Kasumi-1 (cell line): ENCODE results near the gene INO80E.
"Not testable (repeated sequence)": the region's sequence is repeated elsewhere in the genome, so short reads cannot be mapped to it uniquely, and the experiment has no call there.

Experiments
- DNase-seq, 2 experiments: peaks; one replicate each; lab custom pipeline; 2025; lab: John Stamatoyannopoulos, UW

INO80E gene

DNA sequence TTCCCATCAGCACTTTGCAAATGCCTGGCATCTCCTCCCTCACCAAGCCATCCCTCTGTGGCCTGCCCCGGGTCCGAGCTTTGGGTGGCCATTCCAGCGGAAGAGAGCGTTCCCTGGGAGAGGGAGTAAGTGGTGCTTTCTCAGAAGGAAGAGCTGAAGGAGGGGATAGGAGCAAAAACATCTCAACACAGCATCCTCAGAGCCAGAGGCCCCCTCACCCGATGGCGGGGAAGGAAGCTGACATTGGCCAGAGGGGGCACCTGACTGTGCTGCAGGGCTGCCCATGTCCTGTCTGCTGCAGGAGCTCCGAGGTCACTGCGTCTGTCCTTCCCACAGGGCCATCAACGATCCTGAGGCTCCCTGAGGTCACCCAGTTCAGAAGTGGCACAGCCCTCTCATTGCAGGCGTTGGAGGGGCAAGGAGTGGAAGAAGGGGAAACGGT, 35.5 kb downstream of the INO80E start:
- DNase-seq: no peak

DNA sequence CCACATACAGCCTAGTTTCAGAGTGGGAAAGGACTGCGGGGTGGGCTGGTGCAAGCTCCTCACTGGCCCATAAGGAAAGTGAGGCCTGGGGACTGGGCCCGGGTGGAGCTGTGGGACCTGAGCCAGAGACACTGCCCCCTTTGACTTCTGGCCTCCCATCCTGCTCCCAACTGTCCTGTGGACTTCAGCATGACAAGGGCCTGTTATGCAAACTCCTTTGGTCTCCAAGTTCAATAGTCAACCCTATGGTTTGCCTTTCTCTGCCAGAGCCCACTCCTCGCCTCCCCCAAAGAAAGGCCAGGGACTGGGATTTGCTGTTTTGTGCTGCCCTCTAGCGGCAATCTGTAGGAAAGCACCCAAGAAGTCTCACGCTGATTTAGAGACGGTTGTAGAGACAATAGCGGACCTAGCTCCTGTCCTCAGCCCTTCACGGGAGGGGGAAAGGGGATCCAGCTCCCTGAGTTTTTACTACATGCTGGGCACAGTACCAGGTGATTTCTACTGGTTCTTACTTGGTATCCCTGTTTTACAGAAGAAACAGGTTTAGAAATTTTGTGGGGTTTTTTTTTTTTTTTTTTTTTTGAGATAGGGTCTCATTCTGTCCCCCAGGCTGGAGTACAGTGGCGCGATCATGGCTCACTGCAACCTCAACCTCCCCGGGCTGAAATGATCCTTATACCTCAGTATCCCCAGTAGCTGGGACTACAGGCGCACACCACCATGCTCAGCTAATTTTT, 36.2 kb downstream of the INO80E start:
- DNase-seq: peak; percentile 40 to 41

DNA sequence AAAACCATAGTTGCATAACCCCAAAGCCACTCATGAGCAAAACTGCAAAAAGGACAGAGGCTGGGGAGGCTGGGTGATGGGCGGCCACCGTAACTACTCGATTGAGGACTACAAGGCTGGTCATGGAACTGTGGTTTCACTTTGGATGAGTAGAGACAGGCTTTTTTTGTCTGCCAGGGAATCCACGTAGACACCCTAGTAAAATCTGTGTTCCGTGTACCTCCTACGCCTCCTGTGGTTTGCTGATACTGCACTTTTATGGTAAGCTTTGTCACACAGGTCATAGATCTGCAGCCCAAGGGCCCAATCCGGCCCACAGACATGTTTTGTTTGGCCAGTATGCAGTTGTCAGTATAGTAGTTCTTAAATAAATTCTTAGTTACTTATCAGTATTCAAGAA, 37.2 kb downstream of the INO80E start:
- DNase-seq: no peak

DNA sequence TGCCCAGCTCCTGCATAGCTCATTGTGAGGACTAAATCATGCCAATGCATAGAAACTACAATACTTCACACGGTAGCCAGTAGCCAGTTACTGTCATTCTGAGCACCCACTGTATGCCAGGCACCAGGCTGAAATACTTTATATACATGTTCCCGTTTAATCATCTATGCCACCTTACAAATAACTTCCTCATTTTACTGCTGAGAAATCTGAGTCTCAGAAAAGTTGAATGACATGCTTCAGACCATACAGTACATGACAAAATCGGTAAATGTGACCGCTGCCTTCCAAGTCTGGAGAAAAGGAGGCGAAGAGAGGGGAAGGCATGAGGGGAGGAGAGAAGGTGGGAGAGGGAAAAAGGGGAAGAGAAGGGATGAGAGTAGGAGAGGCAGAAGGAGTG, 44.2 kb downstream of the INO80E start:
- peak in 1 of 2 experiments; percentile 43 for DNase-seq

DNA sequence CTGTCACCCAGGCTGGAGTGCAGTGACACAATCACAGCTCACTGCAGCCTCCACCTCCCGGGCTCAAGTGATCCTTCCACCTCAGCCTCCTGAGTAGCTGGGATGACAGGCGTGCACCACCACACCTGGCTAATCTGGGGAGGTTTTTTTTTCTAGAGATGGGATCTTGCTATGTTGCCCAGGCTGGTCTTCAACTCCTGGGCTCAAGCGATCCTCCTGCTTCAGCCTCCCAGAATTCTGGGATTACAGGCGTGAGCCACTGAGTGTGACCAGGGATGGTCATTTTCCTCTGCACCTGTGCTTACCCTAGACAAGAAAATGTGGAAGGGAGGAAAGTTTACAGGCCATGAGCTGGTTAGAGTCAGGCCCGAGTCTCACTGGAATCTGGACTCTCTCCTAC, 44.6 kb downstream of the INO80E start:
- not testable (repeated sequence) for DNase-seq

DNA sequence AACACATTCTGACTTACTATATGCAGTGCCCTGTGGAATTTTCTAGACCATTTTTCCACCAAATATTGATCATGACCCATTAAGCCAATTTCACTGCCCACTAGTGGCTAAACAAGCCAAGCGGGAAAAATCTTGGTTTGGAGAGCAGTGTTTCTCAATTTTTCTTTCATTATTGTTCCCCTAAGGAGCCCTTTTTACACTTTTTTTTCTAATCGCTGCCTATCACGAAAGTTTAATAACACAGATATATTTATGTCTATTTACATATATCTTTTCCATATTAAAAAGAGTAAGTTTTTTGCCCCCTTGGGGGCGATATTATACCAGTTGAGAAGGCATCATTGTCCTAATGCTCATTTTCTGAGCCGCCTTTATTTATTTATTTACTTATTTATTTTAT, 45.8 kb downstream of the INO80E start:
- DNase-seq: peak in 1 of 2 experiments; percentile 10

DNA sequence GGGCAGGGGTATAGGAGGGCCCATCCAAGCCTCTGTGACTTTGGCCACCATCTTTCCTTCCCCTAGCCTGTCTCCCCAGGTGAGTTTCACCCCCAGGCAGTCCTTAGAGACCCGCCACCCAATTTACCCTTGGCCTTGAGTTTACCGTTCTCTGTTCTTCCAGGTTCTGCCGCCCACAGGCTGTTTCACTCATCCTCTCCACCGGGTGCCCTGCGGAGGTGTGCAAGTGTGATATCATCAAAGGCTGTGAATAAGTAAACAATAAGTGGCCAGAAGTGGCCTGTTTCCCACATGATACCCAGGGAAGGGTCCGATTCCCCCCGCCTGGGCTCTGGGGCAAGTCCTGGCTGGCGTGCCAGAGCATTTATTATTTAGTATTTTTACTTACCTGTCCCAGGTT, 50.1 kb downstream of the INO80E start:
- DNase-seq: no peak

DNA sequence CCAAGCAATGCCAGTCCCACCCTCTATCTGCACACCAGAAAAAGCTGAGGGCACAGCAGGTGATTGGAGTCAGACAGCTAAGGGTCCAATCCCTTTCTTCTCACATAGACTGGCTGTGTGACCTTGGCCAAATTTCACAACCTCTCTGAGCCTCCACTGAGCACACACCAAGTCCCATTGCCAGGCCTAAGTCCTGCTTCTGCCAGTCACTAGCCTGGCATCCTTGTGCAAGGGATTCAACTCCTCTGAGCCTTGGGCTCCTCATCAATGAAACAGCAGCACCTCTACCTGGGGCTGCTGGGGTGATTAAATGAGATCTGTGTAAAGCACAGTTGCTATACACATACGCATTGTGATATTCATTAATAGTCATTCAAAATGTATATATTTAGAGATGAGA, 50.5 kb downstream of the INO80E start:
- no peak for DNase-seq

DNA sequence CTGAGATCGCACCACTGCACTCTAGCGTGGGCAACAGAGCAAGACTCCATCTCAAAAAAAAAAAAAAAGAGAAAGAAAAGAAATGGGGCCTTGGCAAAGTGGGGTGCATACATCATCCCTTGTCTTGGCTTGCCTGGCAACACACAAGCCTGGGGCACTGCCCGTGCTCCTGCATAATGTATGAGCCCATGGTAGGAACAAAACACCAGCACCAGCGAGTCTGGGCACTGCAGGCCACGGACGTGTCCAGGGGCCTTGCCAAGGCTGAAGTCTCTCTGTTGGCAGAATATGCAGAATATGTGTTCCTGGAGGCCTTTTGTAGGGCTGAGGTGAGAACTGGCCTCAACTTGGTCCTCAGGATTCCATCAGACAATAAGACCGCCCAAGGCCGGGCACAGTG, 53.8 kb downstream of the INO80E start:
- no peak for DNase-seq

DNA sequence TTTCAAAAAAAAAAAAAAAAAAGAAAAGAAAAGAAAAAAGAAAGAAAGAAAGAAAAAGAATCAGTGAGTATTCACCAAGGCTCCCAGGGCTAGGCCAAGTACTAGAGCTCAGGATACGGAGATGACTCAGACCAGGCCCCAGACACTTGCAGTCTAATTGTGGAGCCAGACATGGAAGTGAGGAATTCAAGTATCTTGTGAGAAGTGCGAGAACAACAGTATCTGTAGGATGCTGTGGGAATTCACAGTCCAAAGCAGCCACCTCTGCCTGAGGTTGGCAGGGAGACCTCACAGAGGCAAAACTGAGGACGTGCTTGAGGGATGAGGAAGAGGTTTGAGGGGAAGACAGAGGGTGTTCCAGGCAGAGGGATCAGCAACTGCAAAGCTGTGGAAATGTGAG, 55.5 kb downstream of the INO80E start:
- DNase-seq: no peak

DNA sequence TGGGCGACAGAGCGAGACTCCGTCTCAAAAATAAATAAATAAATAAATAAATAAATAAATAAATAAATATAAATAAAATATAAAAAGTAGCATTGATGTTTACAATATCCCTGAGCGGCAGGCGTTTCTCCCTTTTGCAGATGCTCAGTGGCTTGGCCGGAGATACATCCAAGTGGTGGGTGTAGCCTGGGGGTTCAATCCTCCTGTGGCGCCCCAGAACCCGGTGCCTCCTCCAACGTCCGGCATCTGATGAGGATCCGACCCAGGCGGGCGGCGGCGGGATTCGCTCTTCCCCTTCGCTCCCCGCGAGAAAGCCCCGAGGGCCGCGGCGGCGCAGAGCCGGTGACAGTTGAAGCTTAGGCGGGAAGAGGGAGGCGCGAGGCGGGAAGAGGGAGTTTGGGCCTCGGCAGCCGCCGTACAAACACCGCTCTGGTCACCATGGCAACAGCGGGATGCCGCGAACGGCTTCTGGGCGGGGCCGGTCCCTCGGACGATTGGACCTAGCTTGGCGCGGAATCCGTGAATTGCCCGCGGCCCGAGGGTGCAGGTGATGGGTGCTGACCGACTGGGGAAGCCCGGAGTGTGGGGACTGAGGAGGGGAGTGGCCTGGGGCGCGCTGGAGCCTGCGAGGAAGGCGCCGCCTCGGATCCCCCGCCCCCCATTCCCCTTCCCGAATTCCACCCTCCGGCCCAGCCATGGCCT, 56.8 kb downstream of the INO80E start:
- DNase-seq: peak; percentile 67 to 68

DNA sequence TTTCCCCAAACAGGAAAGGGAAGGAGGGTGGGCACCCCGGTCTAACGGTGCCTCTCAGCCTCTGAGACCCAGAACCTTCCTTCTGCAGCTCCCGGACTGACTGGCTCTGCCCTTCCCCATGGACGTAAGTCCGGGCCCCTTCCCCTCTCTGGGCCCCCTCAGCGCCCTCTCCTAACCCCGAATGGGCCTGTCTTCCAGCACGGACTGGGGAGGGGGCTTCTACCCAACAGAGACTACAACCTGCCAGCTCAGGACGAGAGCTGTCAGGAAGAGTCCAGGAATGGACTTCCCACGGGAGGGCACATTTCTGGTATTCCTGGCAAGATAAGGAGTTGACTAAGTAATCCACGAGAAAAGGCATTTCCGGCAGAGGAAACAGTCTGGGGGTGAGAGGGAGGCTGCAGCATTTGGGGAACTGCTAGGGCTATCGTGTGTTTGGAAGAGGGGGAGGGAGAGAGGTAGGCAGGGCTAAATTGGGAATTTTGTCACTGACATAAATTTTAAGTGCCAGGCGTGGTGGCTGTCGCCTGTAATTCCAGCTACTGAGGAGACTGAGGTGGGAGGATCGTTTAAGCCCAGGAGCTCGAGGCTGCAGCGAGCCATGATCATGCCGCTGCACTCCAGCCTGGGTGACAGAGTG, 57.5 kb downstream of the INO80E start:
- DNase-seq: no peak

DNA sequence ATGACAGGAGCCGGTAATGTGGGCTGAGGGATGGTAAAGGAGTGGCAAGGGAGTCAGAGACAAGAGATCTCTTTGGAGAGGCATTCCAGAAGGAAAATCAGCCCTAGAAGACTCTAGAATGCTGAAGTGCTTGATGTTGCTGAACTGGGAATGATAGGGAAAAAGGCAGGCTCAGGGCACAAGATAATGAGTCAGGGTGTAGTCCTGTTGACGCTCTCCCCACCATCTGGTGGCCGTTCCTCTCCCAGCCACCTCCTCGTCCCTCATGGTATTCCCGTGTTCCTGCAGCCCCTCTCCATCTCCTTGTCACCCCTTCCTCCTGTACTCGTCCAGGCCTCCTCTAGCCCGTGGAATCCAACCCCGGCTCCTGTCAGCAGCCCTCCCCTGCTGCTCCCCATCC, 58.4 kb downstream of the INO80E start:
- DNase-seq: no peak

DNA sequence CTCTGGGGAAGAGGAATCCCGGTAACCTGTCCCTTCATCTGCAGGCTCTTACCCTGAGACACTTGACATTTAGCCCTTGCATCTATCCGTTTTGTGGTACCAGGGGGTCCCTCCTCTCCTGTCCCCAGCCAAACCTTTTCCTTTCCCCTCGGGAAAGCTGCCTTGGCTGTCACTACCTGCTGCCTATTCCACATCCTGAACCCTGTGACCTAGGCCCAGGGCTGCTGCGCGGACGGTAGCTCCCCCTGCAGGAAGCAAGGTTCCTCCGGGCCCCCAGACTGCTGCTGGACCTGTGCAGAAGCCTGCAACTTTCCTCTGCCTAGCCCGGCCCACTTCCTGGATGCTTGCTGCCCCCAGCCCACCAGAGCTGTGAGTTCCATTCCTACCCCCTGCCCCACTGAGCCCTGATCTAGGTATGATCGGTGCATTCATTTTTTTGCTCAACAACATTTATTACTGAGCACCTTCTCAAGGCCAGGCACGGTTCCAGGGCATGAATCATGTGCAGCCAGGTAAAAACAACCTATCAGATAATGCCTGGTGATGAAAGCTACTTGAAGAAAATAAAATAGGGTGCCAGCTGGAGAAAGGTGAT, 59.0 kb downstream of the INO80E start:
- peak in 1 of 2 experiments; percentile 17 for DNase-seq
